Activated naive CD4-positive, alpha-beta T cell treated with anti-CD3 and anti-CD28 coated beads for 36 hours (primary cell): ENCODE data around the gene ZMIZ1. TPM values are rescaled to one million over a fixed set of nuclear protein-coding genes. Genes with fewer than 3 reads are reported as not detected.

Experiments used
- CTCF ChIA-PET: fragments of 350-600 bp; sonication (Branson Sonifier 250); formaldehyde crosslinking; loops from one replicate; lab custom pipeline; 2021; ENCODE audit warnings: antibody characterized with exemption; lab: Charles Lee
- DNase-seq: peaks from one replicate; pipeline ENCODE4 v3.0.0-alpha.2; 2020
- H3K27ac Mint-ChIP-seq: one replicate; pipeline ENCODE4 v1.8.0; 2021; ENCODE audit warnings: mild to moderate bottlenecking, mixed read lengths
- H3K27me3 Mint-ChIP-seq: one replicate; pipeline ENCODE4 v1.8.0; 2021; ENCODE audit warnings: low read depth, mixed read lengths
- H3K36me3 Mint-ChIP-seq: one replicate; pipeline ENCODE4 v1.8.0; 2021; ENCODE audit warnings: low read depth, mixed read lengths
- H3K4me1 Mint-ChIP-seq: one replicate; pipeline ENCODE4 v1.8.0; 2021; ENCODE audit warnings: low read depth, mixed read lengths
- H3K4me3 Mint-ChIP-seq: one replicate; pipeline ENCODE4 v1.8.0; 2021; ENCODE audit warnings: mild to moderate bottlenecking, moderate library complexity, mixed read lengths
- H3K9me3 Mint-ChIP-seq: one replicate; pipeline ENCODE4 v1.8.0; 2021; ENCODE audit warnings: mixed read lengths
- intact Hi-C: fragments of 100-400 bp; cut with micrococcal nuclease; formaldehyde crosslinking; loops from one replicate; pipeline ENCODE4 v1.15.1; 2023
- total RNA-seq, 2 experiments: library from RNA; stranded (reverse); gene quantifications; one replicate each; pipeline ENCODE4 v1.2.3, GENCODE V29; 2021

The ZMIZ1 gene
- total RNA-seq, 2 experiments from 2014 or later: 15.6 to 18.3 TPM

DNA sequence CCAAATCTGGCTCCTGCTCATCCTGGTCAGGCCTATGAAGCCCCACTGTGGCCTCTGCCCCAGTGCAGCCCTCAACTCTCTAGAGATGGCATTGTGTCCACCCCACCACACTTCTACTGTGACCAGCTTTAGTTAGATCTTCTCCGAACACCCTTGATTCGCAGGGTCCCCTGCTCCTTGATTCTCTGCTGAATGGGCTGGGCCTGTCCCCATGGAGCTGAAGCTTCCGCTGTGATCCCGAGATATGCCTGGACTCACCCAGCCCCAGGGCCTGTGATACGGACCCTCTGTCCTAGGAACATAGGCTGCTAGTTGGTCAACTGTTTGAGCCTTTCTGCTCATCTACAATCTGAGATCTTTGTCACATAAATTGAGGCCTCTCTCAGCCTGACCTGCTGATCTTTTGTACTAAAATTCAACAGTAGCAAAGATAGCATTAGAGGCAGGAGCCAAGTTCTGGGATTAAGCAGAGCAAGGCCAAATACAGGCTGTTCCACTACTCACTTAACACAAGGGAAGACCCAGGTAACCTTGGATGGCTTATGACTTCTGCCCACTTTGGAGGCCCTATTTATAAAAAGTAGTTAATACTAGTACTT lies 272.0 kb downstream of the ZMIZ1 start:
- Mint-ChIP-seq H3K4me1 (peaks cover 3% of the 10 kb centered on the region), H3K27me3 (no peaks in the 10 kb centered on the region), H3K36me3 (no peaks in the 10 kb centered on the region), H3K4me3 (no peak overlapping the region), H3K9me3 (peaks cover 2% of the 10 kb centered on the region), H3K27ac (no peak overlapping the region)
- DNase-seq: no peak
- intact Hi-C loops: no loop called here
- CTCF ChIA-PET: interaction anchor here (0.7 kb wide), 1 partner anchor 1349 kb away, joined by 3 read pairs; no protein-coding TSS in a partner anchor

DNA sequence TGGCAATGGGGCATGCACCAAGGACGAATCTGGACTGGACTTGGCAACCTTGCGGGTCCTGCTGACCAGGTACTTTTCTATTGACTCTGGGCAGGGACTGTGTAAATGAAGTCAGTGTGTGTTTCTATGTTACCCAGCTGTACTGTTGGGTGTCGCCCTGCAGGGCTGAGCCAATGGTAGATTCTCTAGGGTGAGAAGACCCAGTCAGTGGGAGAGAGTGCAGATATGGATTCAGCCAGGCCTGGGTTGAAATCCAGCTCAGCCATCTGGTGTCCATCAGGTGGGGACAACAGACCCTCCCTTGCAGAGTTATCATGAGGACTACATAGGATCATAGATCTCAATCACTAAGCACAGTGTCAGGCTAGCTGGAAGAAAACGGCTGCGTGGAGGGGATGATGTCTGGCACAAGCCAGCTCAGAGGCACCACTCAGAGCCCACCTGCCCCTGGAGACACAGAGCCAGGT lies 273.6 kb downstream of the ZMIZ1 start:
- intact Hi-C loops: no loop called here

DNA sequence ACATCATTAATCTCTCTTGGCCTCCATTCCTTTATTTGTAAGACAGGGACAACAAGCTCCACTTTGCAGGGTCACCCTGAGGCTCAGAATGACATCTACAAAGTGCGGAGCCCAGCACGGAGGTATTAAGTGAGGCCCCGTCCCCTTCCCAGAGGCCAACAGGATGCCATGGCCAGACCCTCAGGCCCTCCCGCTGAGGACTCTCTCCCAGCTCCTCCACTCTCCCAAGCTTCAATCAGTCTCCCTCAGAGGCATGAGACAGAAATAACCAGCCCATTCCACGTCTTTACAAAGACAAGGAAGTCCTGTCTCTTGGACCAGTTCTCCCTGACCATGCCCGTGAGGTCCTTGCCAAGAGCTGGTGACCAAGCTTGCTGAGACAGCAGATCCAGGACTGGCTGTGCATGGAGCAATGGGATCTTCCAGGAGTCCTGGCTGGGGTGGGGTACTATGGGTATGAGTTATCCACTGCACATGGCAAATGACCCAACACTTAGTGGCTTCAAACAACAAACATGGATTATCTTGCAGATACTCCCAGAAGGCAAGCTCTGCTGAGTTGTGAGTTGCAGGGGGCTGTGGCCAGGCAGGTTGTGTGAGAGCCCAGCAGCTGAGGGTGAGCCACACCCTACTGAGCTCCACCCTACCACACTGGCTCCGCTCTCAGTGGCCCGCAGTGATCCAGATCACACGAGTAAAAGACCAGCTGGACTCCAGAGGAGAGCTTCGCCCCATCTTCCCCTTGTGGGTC lies 274.2 kb downstream of the ZMIZ1 start:
- intact Hi-C loops: no loop called here
- Mint-ChIP-seq H3K27me3 (no peaks in the 10 kb centered on the region), H3K4me1 (peaks cover 8% of the 10 kb centered on the region), H3K9me3 (no peaks in the 10 kb centered on the region), H3K36me3 (peaks cover under 1% of the 10 kb centered on the region), H3K27ac (no peak overlapping the region), H3K4me3 (no peak overlapping the region)
- DNase-seq: no peak
- CTCF ChIA-PET: interaction anchor here (1.2 to 4.6 kb wide), 3 partner anchors 8 to 26 kb away, joined by 4 to 43 read pairs (median 4); no protein-coding TSS in a partner anchor

More for the DNA sequence above, 273.6 kb downstream of the ZMIZ1 start:
- no peaks in the 10 kb centered on the region for H3K27me3 Mint-ChIP-seq
- no peak overlapping the region for H3K4me3 Mint-ChIP-seq
- DNase-seq: no peak
- no peaks in the 10 kb centered on the region for H3K36me3 Mint-ChIP-seq
- H3K27ac Mint-ChIP-seq: no peak overlapping the region
- CTCF ChIA-PET: interaction anchor here (1.2 to 1.6 kb wide), 2 partner anchors 24 to 26 kb away, joined by 4 read pairs; no protein-coding TSS in a partner anchor
- peaks cover 2% of the 10 kb centered on the region for H3K9me3 Mint-ChIP-seq
- H3K4me1 Mint-ChIP-seq: peaks cover 8% of the 10 kb centered on the region

DNA sequence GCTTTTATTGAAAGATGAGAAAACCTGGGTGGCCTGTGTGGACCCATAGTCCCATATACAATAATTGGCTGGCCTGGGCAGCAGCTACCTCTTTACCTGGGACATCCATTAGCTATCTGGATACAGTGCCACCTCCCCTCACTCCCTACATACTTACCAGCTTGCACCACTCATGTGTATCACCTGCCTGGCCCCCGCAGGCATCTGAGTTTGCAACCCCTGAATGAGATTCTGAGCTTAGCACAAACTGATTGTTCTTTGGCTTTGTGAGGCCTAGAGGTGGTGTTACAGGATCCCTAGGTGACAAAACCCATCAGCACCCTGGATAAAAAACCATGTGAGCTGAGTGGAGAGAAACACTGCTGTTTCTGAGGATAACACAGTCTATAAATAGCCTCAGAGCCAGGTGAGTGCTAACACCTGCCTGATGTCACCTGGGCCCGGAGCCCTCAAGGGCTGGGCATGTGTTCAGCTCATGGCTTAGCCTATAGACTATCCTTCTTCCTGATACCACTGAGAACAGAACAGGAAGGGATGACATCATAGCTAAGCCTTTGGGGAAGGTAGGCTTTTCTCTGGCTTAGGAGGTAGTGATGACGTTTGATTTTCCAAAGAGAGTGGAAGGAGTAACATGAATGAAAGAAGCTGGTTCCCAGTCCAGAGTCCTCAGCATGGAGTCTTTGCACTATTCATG lies 275.9 kb downstream of the ZMIZ1 start:
- Mint-ChIP-seq H3K27me3 (no peaks in the 10 kb centered on the region), H3K36me3 (peaks cover 17% of the 10 kb centered on the region), H3K27ac (no peak overlapping the region), H3K4me1 (peaks cover 21% of the 10 kb centered on the region), H3K9me3 (no peaks in the 10 kb centered on the region), H3K4me3 (no peak overlapping the region)
- no peak for DNase-seq
- intact Hi-C loops: no loop called here
- CTCF ChIA-PET: interaction anchor here (0.9 to 4.6 kb wide), 10 partner anchors 10 to 76 kb away, joined by 3 to 43 read pairs (median 4); no protein-coding TSS in a partner anchor

DNA sequence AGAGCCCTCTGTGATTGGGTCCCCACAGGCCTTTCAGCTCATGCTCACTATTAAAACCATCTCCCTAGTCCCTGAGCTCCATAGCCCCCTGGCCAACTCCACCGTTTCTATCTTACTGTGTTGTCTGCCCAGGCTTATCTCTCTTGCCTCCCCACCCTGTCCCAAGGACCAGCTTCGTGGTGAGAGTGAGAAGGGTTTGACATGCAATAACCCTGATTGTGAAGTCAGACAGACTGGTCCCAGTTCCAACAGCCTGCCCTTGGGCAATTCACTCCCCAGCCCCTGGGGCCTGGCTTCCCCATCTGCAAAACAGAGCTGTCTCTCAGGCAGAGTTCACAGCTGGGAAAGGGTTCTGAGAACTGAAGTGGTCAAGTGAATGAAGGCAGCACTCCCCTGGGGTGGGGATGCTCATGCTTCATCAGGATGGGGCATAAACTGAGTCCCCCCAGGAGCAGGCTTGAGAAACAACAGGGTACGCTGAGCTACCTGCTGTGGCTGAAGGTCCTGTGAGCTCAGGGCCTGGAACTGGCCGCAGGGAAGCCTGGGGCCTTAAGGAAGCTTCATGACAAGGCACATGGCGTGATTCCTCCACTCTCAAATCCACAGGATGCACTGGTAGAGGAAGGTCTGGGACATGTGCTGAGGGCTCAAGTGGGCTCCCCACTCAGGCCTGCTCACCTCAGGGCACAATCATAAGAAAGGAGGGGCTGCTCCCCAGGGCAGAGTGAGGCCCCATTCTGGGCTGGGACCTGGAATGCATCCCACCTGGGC lies 276.7 kb downstream of the ZMIZ1 start:
- H3K27ac Mint-ChIP-seq: no peak overlapping the region
- CTCF ChIA-PET: interaction anchor here (0.8 to 4.6 kb wide), 15 partner anchors 11 to 101 kb away, joined by 3 to 43 read pairs (median 4); no protein-coding TSS in a partner anchor
- H3K4me3 Mint-ChIP-seq: no peak overlapping the region

DNA sequence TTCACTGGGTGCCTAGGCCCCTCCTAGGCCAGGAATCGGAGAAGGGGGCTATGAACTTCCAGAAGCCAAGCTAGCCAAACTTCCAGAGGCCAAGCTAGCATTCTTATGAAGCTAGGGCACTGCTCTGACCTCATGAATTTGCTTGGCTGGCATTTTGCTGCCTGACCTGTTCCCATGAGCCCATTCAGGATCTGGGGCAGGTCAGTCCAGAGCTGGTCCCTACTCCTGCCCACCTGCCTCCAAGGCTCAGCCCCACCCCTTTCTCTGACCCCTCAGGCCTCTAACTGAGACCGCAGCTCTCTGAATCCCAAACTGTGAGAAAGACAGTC lies 277.2 kb downstream of the ZMIZ1 start:
- Mint-ChIP-seq H3K9me3 (no peaks in the 10 kb centered on the region), H3K4me3 (no peak overlapping the region), H3K4me1 (peaks cover 30% of the 10 kb centered on the region), H3K36me3 (peaks cover 29% of the 10 kb centered on the region), H3K27ac (peak overlapping the region; percentile 30), H3K27me3 (no peaks in the 10 kb centered on the region)
- no peak for DNase-seq
- CTCF ChIA-PET: interaction anchor here (0.8 to 4.6 kb wide), 11 partner anchors 11 to 102 kb away, joined by 3 to 43 read pairs (median 4); no protein-coding TSS in a partner anchor
- intact Hi-C loops: loop anchor here (2.0 kb wide), 1 partner anchor 859 kb away; the partner anchor contains the start of gene ANXA11

More for the DNA sequence above, 276.7 kb downstream of the ZMIZ1 start:
- DNase-seq: no peak
- no peaks in the 10 kb centered on the region for H3K9me3 Mint-ChIP-seq
- peaks cover 25% of the 10 kb centered on the region for H3K36me3 Mint-ChIP-seq
- peaks cover 29% of the 10 kb centered on the region for H3K4me1 Mint-ChIP-seq
- intact Hi-C loops: loop anchor here (2.0 kb wide), 1 partner anchor 859 kb away; the partner anchor contains the start of gene ANXA11
- H3K27me3 Mint-ChIP-seq: no peaks in the 10 kb centered on the region

DNA sequence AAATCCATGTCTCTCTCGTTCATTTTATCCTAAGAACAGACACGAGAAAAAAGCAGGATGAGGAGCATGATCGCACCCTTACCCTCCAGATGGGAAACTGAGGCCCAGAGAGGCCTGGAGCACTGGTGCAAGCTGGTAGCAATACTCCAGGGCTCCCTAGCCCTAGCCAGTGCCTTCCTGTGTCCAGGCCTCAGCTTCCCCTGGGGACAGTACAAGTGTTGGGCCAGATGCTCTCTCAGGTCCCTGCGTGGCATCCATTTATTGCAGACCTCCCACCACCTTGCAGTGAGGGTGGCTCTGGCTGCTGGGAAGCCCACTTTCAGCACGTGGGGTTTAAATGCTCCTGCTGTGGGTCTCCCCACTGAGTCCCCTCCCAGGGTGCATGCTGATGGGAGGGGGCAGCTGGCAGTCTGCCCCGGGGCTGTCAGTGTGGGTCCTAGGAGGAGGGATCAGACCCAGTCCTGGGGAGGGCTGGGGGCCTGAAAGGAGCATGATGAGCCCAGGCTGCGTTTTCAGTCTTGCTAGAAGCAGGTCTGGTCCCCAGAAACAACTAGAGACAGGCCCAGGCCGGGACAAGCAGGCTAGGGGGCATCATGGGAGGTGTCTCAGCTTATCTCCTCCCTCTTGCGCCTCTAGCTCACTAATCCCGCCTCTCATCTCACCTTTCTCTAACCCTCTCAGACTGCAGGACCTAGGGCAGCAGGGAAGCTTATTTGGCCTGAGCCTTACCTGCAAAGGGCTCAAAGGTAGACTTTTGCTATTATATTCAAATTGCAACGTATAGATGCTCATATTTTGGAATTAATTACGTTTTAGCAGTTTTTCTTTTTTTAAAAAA lies 277.8 kb downstream of the ZMIZ1 start:
- Mint-ChIP-seq H3K9me3 (no peaks in the 10 kb centered on the region), H3K4me1 (peaks cover 32% of the 10 kb centered on the region), H3K4me3 (peak overlapping the region; percentile 89), H3K27ac (peak overlapping the region; percentile 95), H3K36me3 (peaks cover 34% of the 10 kb centered on the region), H3K27me3 (no peaks in the 10 kb centered on the region)
- intact Hi-C loops: loop anchor here (1.0 to 2.0 kb wide), 6 partner anchors 15 to 858 kb away; partner anchors contain the start of genes ANXA11 and ZCCHC24
- DNase-seq: no peak
- CTCF ChIA-PET: interaction anchor here (0.6 to 4.6 kb wide), 14 partner anchors 12 to 972 kb away, joined by 3 to 43 read pairs (median 4); no protein-coding TSS in a partner anchor

DNA sequence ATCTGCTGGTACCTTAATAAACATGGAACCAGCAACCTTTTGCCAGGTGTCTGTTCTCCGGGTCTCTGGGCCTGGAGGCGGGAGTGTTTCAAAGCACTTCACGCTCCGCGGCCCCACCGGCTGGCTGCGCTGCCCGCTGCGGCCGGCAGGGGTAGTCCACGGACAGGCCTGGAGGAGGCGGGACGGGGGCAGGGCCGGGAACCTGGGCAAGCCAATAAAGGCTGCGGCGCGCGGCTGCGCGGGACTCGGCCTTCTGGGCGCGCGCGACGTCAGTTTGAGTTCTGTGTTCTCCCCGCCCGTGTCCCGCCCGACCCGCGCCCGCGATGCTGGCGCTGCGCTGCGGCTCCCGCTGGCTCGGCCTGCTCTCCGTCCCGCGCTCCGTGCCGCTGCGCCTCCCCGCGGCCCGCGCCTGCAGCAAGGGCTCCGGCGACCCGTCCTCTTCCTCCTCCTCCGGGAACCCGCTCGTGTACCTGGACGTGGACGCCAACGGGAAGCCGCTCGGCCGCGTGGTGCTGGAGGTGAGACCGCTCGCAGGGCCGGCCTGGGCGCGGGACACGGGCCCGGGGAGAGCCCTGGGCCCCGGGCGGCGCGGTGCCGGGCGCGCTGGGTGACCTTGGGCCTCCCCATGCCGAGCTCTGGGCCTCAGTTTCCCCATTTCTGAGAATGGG lies 278.6 kb downstream of the ZMIZ1 start, which contains the start of gene PPIF:
PPIF (plus strand) TSS at position 244 of the 668 bp plus-strand sequence; CDS start at position 324, 80 bp downstream.
- H3K27ac Mint-ChIP-seq: peak within 1 kb of the TSS; percentile 95
- DNase-seq: peak; percentile 93
- intact Hi-C loops: loop anchor here (1.0 to 2.0 kb wide), 6 partner anchors 16 to 857 kb away; partner anchors contain the start of genes ANXA11 and ZCCHC24
- H3K9me3 Mint-ChIP-seq: no peaks in the 10 kb centered on the region
- peaks cover 36% of the 10 kb centered on the region for H3K4me1 Mint-ChIP-seq
- H3K4me3 Mint-ChIP-seq: peak within 1 kb of the TSS; percentile 89
- H3K27me3 Mint-ChIP-seq: no peaks in the 10 kb centered on the region
- H3K36me3 Mint-ChIP-seq: peaks cover 38% of the 10 kb centered on the region
- CTCF ChIA-PET: interaction anchor here (0.6 to 4.6 kb wide), 14 partner anchors 12 to 973 kb away, joined by 3 to 43 read pairs (median 5); no protein-coding TSS in a partner anchor

DNA sequence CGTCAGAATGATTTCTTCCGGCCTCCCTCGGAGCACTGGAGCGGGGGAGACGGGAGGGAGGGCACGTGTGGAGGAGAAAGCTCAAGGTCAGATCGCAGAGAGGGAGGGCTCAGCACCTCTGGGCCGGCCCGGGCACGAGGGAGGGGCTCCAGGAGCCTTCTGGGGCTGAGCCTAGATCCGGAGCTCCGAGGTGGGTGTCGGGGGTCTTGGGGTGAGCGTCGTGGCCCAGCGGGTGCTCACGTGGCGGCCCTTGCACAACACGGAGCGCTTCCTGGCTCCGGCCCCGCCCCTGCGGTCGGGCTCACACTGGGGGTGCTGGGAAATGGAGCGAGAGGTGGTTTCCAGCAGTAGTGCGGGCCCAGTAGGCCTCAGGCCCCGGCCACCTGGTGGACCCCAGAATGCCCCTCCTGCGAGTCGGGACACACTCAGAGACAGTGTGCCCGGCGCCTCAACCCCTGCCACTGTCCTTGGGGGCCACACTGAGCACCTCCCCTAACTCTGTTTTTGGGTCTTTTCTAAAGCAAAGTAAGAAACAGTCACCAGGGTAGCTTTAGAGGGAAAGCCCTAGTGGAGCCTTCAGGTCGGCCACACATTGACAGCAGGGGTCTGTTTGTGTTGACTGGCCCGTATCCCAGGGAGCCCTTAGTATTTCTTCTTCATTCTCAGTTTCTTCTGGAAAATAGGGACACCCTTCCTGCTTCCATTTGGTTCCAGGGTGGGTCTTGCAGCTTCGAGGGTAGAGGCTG lies 279.3 kb downstream of the ZMIZ1 start:
- Mint-ChIP-seq H3K27ac (peak overlapping the region; percentile 95), H3K27me3 (no peaks in the 10 kb centered on the region), H3K4me1 (peaks cover 37% of the 10 kb centered on the region), H3K36me3 (peaks cover 46% of the 10 kb centered on the region), H3K9me3 (no peaks in the 10 kb centered on the region), H3K4me3 (peak overlapping the region; percentile 89)
- peak; percentile 90 for DNase-seq
- intact Hi-C loops: loop anchor here (1.0 to 2.0 kb wide), 7 partner anchors 17 to 1045 kb away; partner anchors contain the start of genes ANXA11 and ZCCHC24
- CTCF ChIA-PET: interaction anchor here (1.1 to 2.6 kb wide), 10 partner anchors 25 to 97 kb away, joined by 3 to 20 read pairs (median 4); no protein-coding TSS in a partner anchor
